WI38 (cell line): ENCODE results near the gene MBD5.

ENCODE experiments used
- H3K4me3 ChIP-seq: 2 replicates; pipeline ENCODE4 v1.5.1; 2011; ENCODE audit warnings: low read depth, mild to moderate bottlenecking, control low read depth, low read length
- TF ChIP-seq, protein P1 (sequence below): IDR thresholded peaks from 2 replicates; pipeline ENCODE4 v1.5.1; 2012; ENCODE audit warnings: low read depth, mild to moderate bottlenecking, control low read depth, low read length

The MBD5 gene

DNA sequence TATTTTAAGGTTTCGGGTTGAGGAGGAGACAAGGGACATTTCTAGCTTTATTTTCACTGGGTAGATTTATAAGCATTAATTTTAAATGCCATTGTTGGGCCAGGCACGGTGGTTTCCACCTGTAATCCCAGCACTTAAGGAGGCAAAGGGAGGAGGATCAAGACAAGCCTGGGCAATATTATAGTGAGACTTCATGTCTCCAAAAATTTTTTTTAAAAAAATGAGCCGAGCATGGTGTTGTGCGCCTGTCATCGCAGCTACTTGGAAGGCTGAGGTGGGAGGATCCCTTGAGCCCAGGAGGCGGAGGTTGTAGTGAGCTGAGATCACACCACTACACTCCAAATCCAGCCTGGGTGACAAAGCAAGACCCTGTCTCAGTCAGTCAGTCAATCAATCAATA, 45.0 kb downstream of the MBD5 start:
- no peak overlapping the region for H3K4me3 ChIP-seq
- TF ChIP-seq, protein P1, sequence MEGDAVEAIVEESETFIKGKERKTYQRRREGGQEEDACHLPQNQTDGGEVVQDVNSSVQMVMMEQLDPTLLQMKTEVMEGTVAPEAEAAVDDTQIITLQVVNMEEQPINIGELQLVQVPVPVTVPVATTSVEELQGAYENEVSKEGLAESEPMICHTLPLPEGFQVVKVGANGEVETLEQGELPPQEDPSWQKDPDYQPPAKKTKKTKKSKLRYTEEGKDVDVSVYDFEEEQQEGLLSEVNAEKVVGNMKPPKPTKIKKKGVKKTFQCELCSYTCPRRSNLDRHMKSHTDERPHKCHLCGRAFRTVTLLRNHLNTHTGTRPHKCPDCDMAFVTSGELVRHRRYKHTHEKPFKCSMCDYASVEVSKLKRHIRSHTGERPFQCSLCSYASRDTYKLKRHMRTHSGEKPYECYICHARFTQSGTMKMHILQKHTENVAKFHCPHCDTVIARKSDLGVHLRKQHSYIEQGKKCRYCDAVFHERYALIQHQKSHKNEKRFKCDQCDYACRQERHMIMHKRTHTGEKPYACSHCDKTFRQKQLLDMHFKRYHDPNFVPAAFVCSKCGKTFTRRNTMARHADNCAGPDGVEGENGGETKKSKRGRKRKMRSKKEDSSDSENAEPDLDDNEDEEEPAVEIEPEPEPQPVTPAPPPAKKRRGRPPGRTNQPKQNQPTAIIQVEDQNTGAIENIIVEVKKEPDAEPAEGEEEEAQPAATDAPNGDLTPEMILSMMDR = no peak

GRCh38 chr2:148067801-148068200, 46.9 kb downstream of the MBD5 start:
- TF ChIP-seq, protein P1 = no peak
- H3K4me3 ChIP-seq = no peak overlapping the region

- H3K4me3 ChIP-seq = no peak overlapping the region
- TF ChIP-seq, protein P1 = no peak
Observed at GRCh38 chr2:148071351-148071750, 50.5 kb downstream of the MBD5 start.

GRCh38 chr2:148096012-148096411, 75.1 kb downstream of the MBD5 start:
- TF ChIP-seq, protein P1 = no peak
- H3K4me3 ChIP-seq = no peak overlapping the region

DNA sequence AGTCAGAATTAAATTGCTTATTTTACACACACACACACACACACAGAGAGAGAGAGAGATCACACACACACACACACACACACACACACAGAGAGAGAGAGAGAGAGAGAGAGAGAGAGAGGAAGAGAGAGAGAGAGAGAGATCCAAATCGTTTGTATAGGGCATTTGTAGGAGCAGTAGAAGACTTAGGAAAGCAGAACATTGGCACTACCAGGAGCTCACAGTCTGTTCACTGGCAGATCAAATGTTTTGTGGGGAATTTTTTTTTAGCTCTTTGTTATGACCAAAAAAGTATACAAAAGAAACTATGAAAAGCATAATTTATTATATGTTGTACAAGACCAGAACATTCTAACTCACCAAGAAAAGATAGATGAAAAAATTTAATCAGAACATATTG, 81.8 kb downstream of the MBD5 start:
- TF ChIP-seq, protein P1 = no peak
- no peak overlapping the region for H3K4me3 ChIP-seq

DNA sequence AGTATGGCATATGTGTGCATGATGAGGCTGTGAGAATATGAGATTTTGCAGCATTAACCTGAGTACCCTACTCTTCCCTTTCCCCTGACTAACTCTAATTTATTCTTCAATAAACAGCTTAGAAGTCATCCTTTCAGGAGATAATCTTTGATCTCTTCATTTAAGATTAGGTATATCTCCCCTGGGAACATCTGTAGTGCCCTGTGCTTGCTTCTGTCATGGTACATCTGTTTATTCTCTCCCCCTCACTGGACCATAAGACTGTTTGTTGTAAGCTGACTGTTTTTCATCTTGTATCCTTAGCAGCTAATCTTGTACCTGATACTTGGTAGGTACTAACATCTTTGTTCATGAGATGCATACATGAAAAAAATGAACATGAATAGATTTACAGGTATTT, 83.1 kb downstream of the MBD5 start:
- TF ChIP-seq, protein P1 = no peak
- no peak overlapping the region for H3K4me3 ChIP-seq

DNA sequence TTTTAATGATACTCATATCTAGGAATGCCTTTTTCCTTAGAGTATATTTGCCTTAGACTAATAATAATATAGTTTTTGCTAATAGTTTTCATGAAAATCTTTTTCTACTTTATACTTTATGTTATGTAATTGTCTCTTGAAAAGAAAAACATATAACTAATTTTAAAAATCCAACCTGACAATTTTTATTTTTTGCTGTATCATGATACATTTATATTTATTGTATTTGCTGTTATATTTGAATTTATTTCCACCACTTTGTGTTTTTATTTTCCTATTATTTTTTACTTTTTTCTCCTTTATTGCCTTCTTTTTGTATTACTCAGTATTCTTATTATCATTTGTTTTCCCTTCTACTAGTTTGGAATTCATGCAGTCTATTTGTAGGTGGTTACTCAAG, 85.4 kb downstream of the MBD5 start:
- no peak overlapping the region for H3K4me3 ChIP-seq
- TF ChIP-seq, protein P1 = no peak
